Activated CD8-positive, alpha-beta T cell treated with anti-CD3 and anti-CD28 coated beads for 36 hours (primary cell): ENCODE data around the gene DHRSX. TPM values are rescaled to one million over a fixed set of nuclear protein-coding genes. Genes with fewer than 3 reads are reported as not detected.

Experiments
- ATAC-seq: fragments of 200-7000 bp; cut with Tn5 transposase; one replicate; pipeline ENCODE4 v1.10.0; 2021; ENCODE audit warnings: mild to moderate bottlenecking, moderate library complexity
- CTCF ChIA-PET: fragments of 350-600 bp; sonication (Branson Sonifier 250); formaldehyde crosslinking; loops from one replicate; lab custom pipeline; 2021; ENCODE audit warnings: antibody characterized with exemption; lab: Charles Lee
- POLR2A ChIA-PET: fragments of 350-600 bp; sonication (Branson Sonifier 250); formaldehyde crosslinking; loops from one replicate; lab custom pipeline; 2021; ENCODE audit warnings: antibody characterized with exemption; lab: Charles Lee
- DNase-seq: peaks from one replicate; pipeline ENCODE4 v3.0.0-alpha.2; 2020
- H3K27ac Mint-ChIP-seq: one replicate; pipeline ENCODE4 v1.8.0; 2021; ENCODE audit warnings: mild to moderate bottlenecking, mixed read lengths
- H3K27me3 Mint-ChIP-seq: one replicate; pipeline ENCODE4 v1.8.0; 2021; ENCODE audit warnings: mixed read lengths
- H3K36me3 Mint-ChIP-seq: one replicate; pipeline ENCODE4 v1.8.0; 2021; ENCODE audit warnings: low read depth, mixed read lengths
- H3K4me1 Mint-ChIP-seq: one replicate; pipeline ENCODE4 v1.8.0; 2021; ENCODE audit warnings: low read depth, mixed read lengths
- H3K4me3 Mint-ChIP-seq: one replicate; pipeline ENCODE4 v1.8.0; 2021; ENCODE audit warnings: mild to moderate bottlenecking, moderate library complexity, mixed read lengths
- H3K9me3 Mint-ChIP-seq: one replicate; pipeline ENCODE4 v1.8.0; 2021; ENCODE audit warnings: mixed read lengths
- CTCF ChIP-seq: fragments of 200-600 bp; IDR thresholded peaks from one replicate; pipeline ENCODE4 v1.8.0; 2022; ENCODE audit warnings: antibody characterized with exemption, mild to moderate bottlenecking
- intact Hi-C: fragments of 100-400 bp; cut with micrococcal nuclease; formaldehyde crosslinking; loops from one replicate; pipeline ENCODE4 v1.10.0; 2022
- total RNA-seq, 2 experiments: library from RNA; stranded (reverse); gene quantifications; one replicate each; pipeline ENCODE4 v1.2.3, GENCODE V29; 2021

DHRSX gene
- total RNA-seq, 2 experiments from 2014 or later = 19.7 to 22.0 TPM

DNA sequence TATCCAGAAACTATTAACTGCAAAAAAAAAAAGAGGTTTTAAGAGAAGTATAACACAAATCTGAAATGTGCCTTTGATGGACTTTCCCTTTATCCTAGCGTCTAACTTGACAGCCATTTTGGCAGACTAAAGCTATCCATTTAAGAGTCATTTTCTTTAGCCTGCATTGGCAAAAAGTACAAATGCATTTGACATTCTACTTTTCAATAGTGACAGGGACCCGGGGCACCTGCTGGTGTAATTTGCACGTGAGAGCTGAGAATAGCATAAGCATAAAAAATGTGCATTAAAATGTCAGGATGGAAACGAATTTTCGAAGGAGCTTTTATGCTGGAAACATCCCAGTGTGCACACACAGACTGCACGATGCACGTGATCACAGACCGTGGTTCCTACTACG lies 91.9 kb downstream of the DHRSX start:
- ChIA-PET POLR2A (no interaction called here), CTCF (no interaction called here)
- no peak for DNase-seq
- Mint-ChIP-seq H3K36me3 (peaks cover 45% of the 10 kb centered on the region), H3K27ac (no peak overlapping the region), H3K4me3 (no peak overlapping the region), H3K9me3 (peaks cover 5% of the 10 kb centered on the region), H3K4me1 (no peaks in the 10 kb centered on the region), H3K27me3 (no peaks in the 10 kb centered on the region)
- TF ChIP-seq CTCF = no peak
- no peak for ATAC-seq
- intact Hi-C loops = no loop called here

DNA sequence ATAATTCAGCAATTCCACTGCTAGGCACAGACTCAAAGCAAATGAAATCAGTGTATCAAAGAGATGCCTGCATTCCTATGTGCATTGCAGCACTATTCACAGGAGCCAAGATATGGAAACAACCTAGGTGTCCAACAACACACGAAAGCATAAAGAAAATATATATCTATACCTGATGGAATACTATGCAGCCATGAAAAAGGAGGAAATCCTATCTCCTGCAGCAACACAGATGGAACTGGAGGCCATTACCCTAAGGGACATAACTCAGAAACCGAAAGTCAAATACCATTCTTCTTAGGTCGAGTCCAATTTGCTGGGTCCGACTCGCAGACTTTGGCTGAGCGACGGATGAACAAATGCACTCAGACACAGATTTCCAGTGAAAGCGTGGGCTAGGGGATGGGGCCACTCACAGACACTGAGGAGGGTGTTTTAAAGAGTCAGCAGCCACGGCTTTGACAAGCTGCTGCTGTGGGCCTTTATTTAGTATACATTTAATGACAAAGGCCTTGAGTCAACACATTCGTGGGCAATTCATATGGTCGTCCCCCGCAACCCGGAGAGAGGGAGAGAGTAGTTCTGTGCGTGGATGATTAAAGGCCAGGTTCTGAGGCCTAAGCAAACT lies 93.8 kb downstream of the DHRSX start:
- H3K36me3 Mint-ChIP-seq = peaks cover 50% of the 10 kb centered on the region

DNA sequence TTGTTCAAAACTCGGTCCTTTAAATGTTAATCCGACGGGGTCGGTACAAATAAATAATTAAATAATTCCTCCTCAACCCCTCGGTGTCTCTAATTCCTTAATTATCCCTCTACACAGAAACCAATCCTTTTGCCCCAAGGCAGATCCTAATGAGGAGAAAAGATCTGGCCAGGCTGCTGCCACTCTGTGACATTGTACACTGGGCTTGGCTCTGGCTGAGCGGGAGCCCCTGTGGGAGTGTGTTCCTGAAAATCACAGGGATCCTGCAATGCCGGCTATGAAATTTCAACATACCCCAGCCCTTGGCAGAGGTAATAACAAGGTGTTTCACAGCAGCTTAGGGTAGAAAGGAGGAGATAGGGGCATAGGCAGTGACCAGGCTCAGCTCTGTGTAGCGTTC lies 96.0 kb downstream of the DHRSX start:
- DNase-seq (no peak), ATAC-seq (no peak)
- no peaks in the 10 kb centered on the region for H3K4me1 Mint-ChIP-seq
- peaks cover 46% of the 10 kb centered on the region for H3K36me3 Mint-ChIP-seq
- POLR2A ChIA-PET = no interaction called here
- no peak overlapping the region for H3K27ac Mint-ChIP-seq
- H3K4me3 Mint-ChIP-seq = no peak overlapping the region
- peaks cover 5% of the 10 kb centered on the region for H3K9me3 Mint-ChIP-seq
- CTCF ChIA-PET = no interaction called here
- intact Hi-C loops = no loop called here
- H3K27me3 Mint-ChIP-seq = no peaks in the 10 kb centered on the region
- no peak for TF ChIP-seq CTCF

More for the DNA sequence above, 93.8 kb downstream of the DHRSX start:
- no peak overlapping the region for H3K4me3 Mint-ChIP-seq
- H3K4me1 Mint-ChIP-seq = no peaks in the 10 kb centered on the region
- no peak overlapping the region for H3K27ac Mint-ChIP-seq
- intact Hi-C loops = no loop called here
- H3K27me3 Mint-ChIP-seq = no peaks in the 10 kb centered on the region
- DNase-seq = no peak
- H3K9me3 Mint-ChIP-seq = peaks cover 5% of the 10 kb centered on the region
- CTCF ChIA-PET = no interaction called here
- TF ChIP-seq CTCF = no peak
- POLR2A ChIA-PET = no interaction called here
- ATAC-seq = no peak

- intact Hi-C loops = no loop called here
- ChIA-PET POLR2A (no interaction called here), CTCF (no interaction called here)
- ATAC-seq = no peak
- no peak overlapping the region for H3K4me3 Mint-ChIP-seq
- peaks cover 4% of the 10 kb centered on the region for H3K9me3 Mint-ChIP-seq
- H3K27me3 Mint-ChIP-seq = no peaks in the 10 kb centered on the region
- DNase-seq = no peak
- no peak for TF ChIP-seq CTCF
- no peak overlapping the region for H3K27ac Mint-ChIP-seq
- no peaks in the 10 kb centered on the region for H3K4me1 Mint-ChIP-seq
- H3K36me3 Mint-ChIP-seq = peaks cover 25% of the 10 kb centered on the region
These were observed 98.5 kb downstream of the DHRSX start for GRCh38 chrX:2402361-2402690.

DNA sequence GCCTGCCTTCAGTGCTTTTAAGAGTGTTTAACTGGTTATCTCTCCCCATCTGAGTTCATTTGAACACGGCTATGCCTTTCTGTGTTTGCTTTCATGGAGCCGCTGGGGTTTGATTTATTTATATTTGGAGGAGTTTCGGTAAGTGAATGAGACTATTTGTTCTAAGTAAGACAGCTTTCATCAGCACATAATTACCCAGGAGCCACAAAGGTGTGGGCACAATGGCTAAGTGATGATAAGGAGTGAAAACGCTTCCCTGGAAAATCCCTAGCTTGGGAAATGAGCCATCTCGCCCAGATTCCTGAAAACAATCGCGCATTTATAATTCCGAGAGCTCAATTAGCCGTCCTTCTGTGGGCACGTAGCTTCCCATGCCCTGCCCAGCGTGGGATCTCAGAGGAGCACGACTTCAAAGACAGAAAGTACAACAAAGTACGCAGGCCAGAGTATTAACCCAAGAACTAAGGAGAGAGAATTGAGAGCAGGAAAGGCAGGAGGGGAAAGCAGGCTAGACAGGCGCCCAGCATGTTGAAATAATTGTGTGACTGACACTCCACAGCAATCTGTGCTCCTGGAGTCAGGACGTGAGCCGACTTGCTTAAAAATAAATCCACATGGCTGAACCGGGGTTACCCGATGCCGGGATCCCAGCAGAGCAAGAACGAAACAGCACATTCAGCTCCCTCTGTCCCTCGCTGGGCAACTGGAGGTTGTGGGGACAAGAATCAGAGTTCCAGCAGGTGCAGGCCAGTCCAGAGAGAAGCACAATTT lies 99.0 kb downstream of the DHRSX start:
- no peaks in the 10 kb centered on the region for H3K9me3 Mint-ChIP-seq
- TF ChIP-seq CTCF = no peak
- ChIA-PET CTCF (no interaction called here), POLR2A (no interaction called here)
- H3K36me3 Mint-ChIP-seq = peaks cover 20% of the 10 kb centered on the region
- intact Hi-C loops = no loop called here
- no peaks in the 10 kb centered on the region for H3K27me3 Mint-ChIP-seq
- no peaks in the 10 kb centered on the region for H3K4me1 Mint-ChIP-seq
- no peak for ATAC-seq
- no peak for DNase-seq
- no peak overlapping the region for H3K27ac Mint-ChIP-seq
- H3K4me3 Mint-ChIP-seq = no peak overlapping the region
